ENCODE measurements around the gene DIP2C.

- TF ChIP-seq GABPB1 (CRISPR knock-in tag; IDR thresholded peaks at IDR 0.05), result no peak
- no peak for TF ChIP-seq ATF6 (CRISPR knock-in tag; IDR thresholded peaks at IDR 0.05)
- TF ChIP-seq MYBL2 (CRISPR knock-in tag; IDR thresholded peaks at IDR 0.05), result no peak
- no peak for TF ChIP-seq CTCF (IDR thresholded peaks at IDR 0.05)
- no peak for TF ChIP-seq RELA (CRISPR knock-in tag; IDR thresholded peaks at IDR 0.05; ENCODE audit: borderline replicate concordance)
- no peak for TF ChIP-seq MLX (CRISPR knock-in tag; IDR thresholded peaks at IDR 0.05)
- no peak for TF ChIP-seq CREB1 (CRISPR knock-in tag; IDR thresholded peaks at IDR 0.05)
- TF ChIP-seq FOXJ3 (CRISPR knock-in tag; IDR thresholded peaks at IDR 0.05; ENCODE audit: borderline replicate concordance), result no peak
- TF ChIP-seq USF2 (CRISPR knock-in tag; IDR thresholded peaks at IDR 0.05), result no peak
- TF ChIP-seq USF1 (CRISPR knock-in tag; IDR thresholded peaks at IDR 0.05), result no peak
- no peak for TF ChIP-seq FOXP1 (CRISPR knock-in tag; IDR thresholded peaks at IDR 0.05; ENCODE audit: borderline replicate concordance)
- TF ChIP-seq NFATC4 (CRISPR knock-in tag; IDR thresholded peaks at IDR 0.05), result no peak
Observed at GRCh38 chr10:508726-509125, 180.7 kb downstream of the DIP2C start.

All from WTC11 (cell line).